Caki2 (cell line): ENCODE measurements around the gene INTS3. TPM values are rescaled to one million over a fixed set of nuclear protein-coding genes. Genes with fewer than 3 reads are reported as not detected.

Source experiments
- DNase-seq: peaks from one replicate; pipeline ENCODE4 v3.0.0-alpha.2; 2015; ENCODE audit warnings: low read depth
- in situ Hi-C: cut with HindIII; loops from 2 replicates; pipeline ENCODE4 v1.10.0; 2016; ENCODE audit warnings: low sequenced_read_pairs, low pct_unique_long_range_greater_than_20kb, mixed read lengths
- total RNA-seq: library from RNA; depleted of rRNA; stranded (reverse); fragments of >200 nt; shearing (Covaris generic); gene quantifications from 2 replicates; pipeline ENCODE4 v1.2.3, GENCODE V29; 2014; ENCODE audit warnings: low replicate concordance; rRNA removed

INTS3 gene
- total RNA-seq, 1 experiment from 2014 or later, result 19.9 TPM

GRCh38 chr1:153801786-153802697, 74.2 kb downstream of the INTS3 start:
- no peak for DNase-seq

GRCh38 chr1:153803470-153804056, 75.7 kb downstream of the INTS3 start:
- DNase-seq, result no peak
- in situ Hi-C loops, result no loop called here

More at GRCh38 chr1:153801786-153802697, 74.2 kb downstream of the INTS3 start:
- in situ Hi-C loops, result no loop called here

- DNase-seq, result no peak
- in situ Hi-C loops, result no loop called here
Measured at GRCh38 chr1:153804112-153804511, 76.3 kb downstream of the INTS3 start.

- in situ Hi-C loops, result no loop called here
- peak; percentile 64 for DNase-seq
Measured at GRCh38 chr1:153805042-153805745, 77.3 kb downstream of the INTS3 start.

- in situ Hi-C loops, result no loop called here
- no peak for DNase-seq
Measured at GRCh38 chr1:153805886-153806719, 78.3 kb downstream of the INTS3 start.

GRCh38 chr1:153816283-153816889, 88.5 kb downstream of the INTS3 start:
- in situ Hi-C loops, result no loop called here
- no peak for DNase-seq

GRCh38 chr1:153818876-153819275, 91.0 kb downstream of the INTS3 start:
- no peak for DNase-seq
- in situ Hi-C loops, result no loop called here

Other genes with a start within 250 kb of the INTS3 start
- gene S100A6, start 192.1 kb upstream of the INTS3 start, total RNA-seq, result 1,350 and 1,721 TPM in 2 replicates
- not detected in 2 replicates for gene S100A5, start 187.1 kb upstream of the INTS3 start, total RNA-seq
- 40.4 and 54.7 TPM in 2 replicates for gene S100A4, start 182.2 kb upstream of the INTS3 start, total RNA-seq
- not detected in 2 replicates for gene S100A3, start 178.8 kb upstream of the INTS3 start, total RNA-seq
- 10.0 and 24.4 TPM in 2 replicates for gene S100A2, start 162.2 kb upstream of the INTS3 start, total RNA-seq
- gene S100A16, start 114.9 kb upstream of the INTS3 start, total RNA-seq, result 310 and 401 TPM in 2 replicates
- gene S100A14, start 111.7 kb upstream of the INTS3 start, total RNA-seq, result not detected in 2 replicates
- 155 and 171 TPM in 2 replicates for gene S100A13, start 100.5 kb upstream of the INTS3 start, total RNA-seq
- not detected in 2 replicates for gene S100A1, start 99.6 kb upstream of the INTS3 start, total RNA-seq
- gene CHTOP, start 94.0 kb upstream of the INTS3 start, total RNA-seq, result 34.6 and 42.0 TPM in 2 replicates
- gene SNAPIN, start 69.3 kb upstream of the INTS3 start, total RNA-seq, result 76.2 and 78.5 TPM in 2 replicates
- 271 and 308 TPM in 2 replicates for gene ILF2, start 57.1 kb upstream of the INTS3 start, total RNA-seq
- 0.41 TPM in 1 of 2 replicates, not detected in the other for gene NPR1, start 49.4 kb upstream of the INTS3 start, total RNA-seq
- gene SLC27A3, start 47.4 kb downstream of the INTS3 start, total RNA-seq, result 34.8 and 43.2 TPM in 2 replicates
- 1.1 and 1.4 TPM in 2 replicates for gene GATAD2B, start 194.9 kb downstream of the INTS3 start, total RNA-seq
- gene DENND4B, start 218.7 kb downstream of the INTS3 start, total RNA-seq, result 5.5 and 7.7 TPM in 2 replicates
- gene CRTC2, start 230.6 kb downstream of the INTS3 start, total RNA-seq, result 2.2 and 8.7 TPM in 2 replicates
- 320 and 348 TPM in 2 replicates for gene SLC39A1, start 235.5 kb downstream of the INTS3 start, total RNA-seq
- gene CREB3L4, start 239.9 kb downstream of the INTS3 start, total RNA-seq, result 28.4 and 32.2 TPM in 2 replicates
- 355 and 416 TPM in 2 replicates for gene JTB, start 249.6 kb downstream of the INTS3 start, total RNA-seq